Suprapubic skin (tissue), 4 donors: ENCODE results near the gene MXI1. TPM values are rescaled to one million over a fixed set of nuclear protein-coding genes. Genes with fewer than 3 reads are reported as not detected.

ENCODE experiments used
- DNase-seq, 2 donors: peaks; one replicate each; pipeline ENCODE4 v3.0.0-alpha.2; 2019; ENCODE audit warnings: low spot score in 2 of 2
- H3K27ac ChIP-seq: fragments of 200-600 bp; sonication (generic); one replicate; pipeline ENCODE4 v1.5.1; 2019
- H3K27me3 ChIP-seq: fragments of 200-600 bp; sonication (generic); one replicate; pipeline ENCODE4 v1.5.1; 2019
- H3K36me3 ChIP-seq: fragments of 200-600 bp; sonication (generic); one replicate; pipeline ENCODE4 v1.5.1; 2019
- H3K4me1 ChIP-seq: fragments of 200-600 bp; sonication (generic); one replicate; pipeline ENCODE4 v1.5.1; 2019
- H3K4me3 ChIP-seq: fragments of 200-600 bp; sonication (generic); one replicate; pipeline ENCODE4 v1.5.1; 2019; ENCODE audit warnings: mild to moderate bottlenecking
- H3K9me3 ChIP-seq: fragments of 200-600 bp; sonication (generic); one replicate; pipeline ENCODE4 v1.5.1; 2019
- CTCF ChIP-seq, 2 donors: fragments of 200-600 bp in 1 of 2; fragments of 450-650 bp in 1 of 2; sonication (generic) in 1 of 2; IDR thresholded peaks; one replicate each; pipeline ENCODE4 v1.5.1; 2016 to 2019; ENCODE audit warnings: antibody characterized with exemption in 2 of 2, mild to moderate bottlenecking in 1 of 2, moderate library complexity in 1 of 2
- EP300 ChIP-seq: sonication (generic); formaldehyde crosslinking; IDR thresholded peaks from one replicate; pipeline ENCODE4 v1.6.1; 2017; ENCODE audit warnings: antibody characterized with exemption
- POLR2A ChIP-seq, 2 donors: fragments of 450-650 bp; IDR thresholded peaks; one replicate each; pipeline ENCODE4 v1.6.1; 2017; ENCODE audit warnings: antibody characterized with exemption in 2 of 2, mild to moderate bottlenecking in 2 of 2, moderate library complexity in 2 of 2
- POLR2AphosphoS5 ChIP-seq, 3 donors: sonication (generic); formaldehyde crosslinking; IDR thresholded peaks; one replicate each; pipeline ENCODE4 v1.6.1; 2017; ENCODE audit warnings: antibody characterized with exemption in 3 of 3
- WGBS: methylation state at CpG from one replicate; pipeline ENCODE4 v1.1.5; 2018; 5-methylcytosine and 5-hydroxymethylcytosine counted together
- total RNA-seq, 4 donors: library from RNA; depleted of rRNA; stranded (reverse); fragments of >200 nt; gene quantifications; one replicate each; pipeline ENCODE4 v1.1.0, GENCODE V29; 2016

The MXI1 gene
- total RNA-seq, 4 donors from 2014 or later: 64.3 to 77.9 (median 70.9) TPM

- Histone ChIP-seq H3K4me1 (peaks cover 20% of the 10 kb centered on the region), H3K27ac (no peak overlapping the region), H3K36me3 (peaks cover 6% of the 10 kb centered on the region), H3K9me3 (no peaks in the 10 kb centered on the region), H3K4me3 (no peak overlapping the region), H3K27me3 (no peaks in the 10 kb centered on the region)
- 72% methylated on average over 7 of the region's 7 CpGs for WGBS
- no peak for DNase-seq
- TF ChIP-seq CTCF (IDR thresholded peaks at IDR 0.05): no peak
- no peak for TF ChIP-seq EP300
- no peak for TF ChIP-seq POLR2AphosphoS5 (IDR thresholded peaks at IDR 0.05)
- TF ChIP-seq POLR2A (IDR thresholded peaks at IDR 0.05): no peak
Observed at GRCh38 chr10:110278562-110279406, 71.4 kb downstream of the MXI1 start.

GRCh38 chr10:110279407-110279986 lies 72.1 kb downstream of the MXI1 start:
- 29% methylated on average over 6 of the region's 6 CpGs for WGBS
- no peak overlapping the region for H3K4me3 ChIP-seq
- no peaks in the 10 kb centered on the region for H3K27me3 ChIP-seq
- TF ChIP-seq POLR2AphosphoS5 (IDR thresholded peaks at IDR 0.05) (no peak), POLR2A (IDR thresholded peaks at IDR 0.05) (no peak), CTCF (IDR thresholded peaks at IDR 0.05) (peak; percentile 55 to 71)
- H3K36me3 ChIP-seq: peaks cover 6% of the 10 kb centered on the region
- no peaks in the 10 kb centered on the region for H3K9me3 ChIP-seq
- DNase-seq: no peak
- peaks cover 13% of the 10 kb centered on the region for H3K4me1 ChIP-seq
- H3K27ac ChIP-seq: no peak overlapping the region

GRCh38 chr10:110284262-110284661 lies 76.9 kb downstream of the MXI1 start:
- DNase-seq: no peak
- Histone ChIP-seq H3K9me3 (no peaks in the 10 kb centered on the region), H3K4me3 (no peak overlapping the region), H3K27me3 (no peaks in the 10 kb centered on the region), H3K36me3 (peaks cover 50% of the 10 kb centered on the region), H3K4me1 (peaks cover 7% of the 10 kb centered on the region), H3K27ac (no peak overlapping the region)
- no peak for TF ChIP-seq POLR2AphosphoS5 (IDR thresholded peaks at IDR 0.05)
- TF ChIP-seq EP300: no peak
- no peak for TF ChIP-seq CTCF (IDR thresholded peaks at IDR 0.05)
- TF ChIP-seq POLR2A (IDR thresholded peaks at IDR 0.05): no peak
- 97% methylated on average over 3 of the region's 3 CpGs for WGBS

- no peak overlapping the region for H3K27ac ChIP-seq
- no peak for DNase-seq
- WGBS: 97% methylated on average over 2 of the region's 2 CpGs
- H3K4me3 ChIP-seq: no peak overlapping the region
- H3K4me1 ChIP-seq: peaks cover 3% of the 10 kb centered on the region
- H3K36me3 ChIP-seq: peaks cover 59% of the 10 kb centered on the region
- no peaks in the 10 kb centered on the region for H3K27me3 ChIP-seq
- TF ChIP-seq POLR2A (IDR thresholded peaks at IDR 0.05) (no peak), EP300 (no peak), POLR2AphosphoS5 (IDR thresholded peaks at IDR 0.05) (no peak), CTCF (IDR thresholded peaks at IDR 0.05) (no peak)
- no peaks in the 10 kb centered on the region for H3K9me3 ChIP-seq
Observed at GRCh38 chr10:110285501-110285900, 78.1 kb downstream of the MXI1 start.

GRCh38 chr10:110286841-110287240 lies 79.4 kb downstream of the MXI1 start:
- DNase-seq: no peak
- peaks cover 68% of the 10 kb centered on the region for H3K36me3 ChIP-seq
- WGBS: 87% methylated on average over 2 of the region's 2 CpGs

More at GRCh38 chr10:110286841-110287240, 79.4 kb downstream of the MXI1 start:
- peaks cover 3% of the 10 kb centered on the region for H3K4me1 ChIP-seq
- no peak overlapping the region for H3K4me3 ChIP-seq
- H3K27me3 ChIP-seq: no peaks in the 10 kb centered on the region
- no peaks in the 10 kb centered on the region for H3K9me3 ChIP-seq
- no peak overlapping the region for H3K27ac ChIP-seq
- no peak for TF ChIP-seq EP300
- no peak for TF ChIP-seq CTCF (IDR thresholded peaks at IDR 0.05)
- no peak for TF ChIP-seq POLR2A (IDR thresholded peaks at IDR 0.05)
- TF ChIP-seq POLR2AphosphoS5 (IDR thresholded peaks at IDR 0.05): no peak
